Neural progenitor cell (in vitro differentiated cells): ENCODE data around the gene MSANTD1. TPM values are rescaled to one million over a fixed set of nuclear protein-coding genes. Genes with fewer than 3 reads are reported as not detected.

Source experiments
- DNase-seq: peaks from one replicate; pipeline ENCODE4 v3.0.0-alpha.2; 2016; ENCODE audit warnings: low spot score
- H2AFZ ChIP-seq: fragments of 200-600 bp; sonication (generic); replicated peaks from 2 replicates; pipeline ENCODE4 v1.6.1; 2016; ENCODE audit warnings: antibody characterized with exemption
- H3F3A ChIP-seq: fragments of 200-600 bp; sonication (generic); 2 replicates; pipeline ENCODE4 v1.6.1; 2016; ENCODE audit warnings: antibody characterized with exemption, low read depth
- H3K27ac ChIP-seq: fragments of 200-600 bp; sonication (generic); 2 replicates; pipeline ENCODE4 v1.5.1; 2016; ENCODE audit warnings: mild to moderate bottlenecking
- H3K27me3 ChIP-seq: fragments of 200-600 bp; sonication (generic); 2 replicates; pipeline ENCODE4 v1.6.1; 2016; ENCODE audit warnings: mild to moderate bottlenecking, moderate library complexity
- H3K36me3 ChIP-seq: fragments of 200-600 bp; sonication (generic); 2 replicates; pipeline ENCODE4 v1.5.1; 2016
- H3K4me1 ChIP-seq: fragments of 200-600 bp; sonication (generic); 2 replicates; pipeline ENCODE4 v1.6.1; 2016; ENCODE audit warnings: mixed run types
- H3K4me2 ChIP-seq: fragments of 200-600 bp; sonication (generic); 2 replicates; pipeline ENCODE4 v1.6.1; 2016
- H3K4me3 ChIP-seq: fragments of 200-600 bp; sonication (generic); 2 replicates; pipeline ENCODE4 v1.5.1; 2016
- H3K79me2 ChIP-seq: fragments of 200-600 bp; sonication (generic); 2 replicates; pipeline ENCODE4 v1.6.1; 2016; ENCODE audit warnings: low read depth
- H3K9ac ChIP-seq: fragments of 200-600 bp; sonication (generic); 2 replicates; pipeline ENCODE4 v1.6.1; 2016
- H3K9me3 ChIP-seq: fragments of 200-600 bp; sonication (generic); 2 replicates; pipeline ENCODE4 v1.5.1; 2016; ENCODE audit warnings: low read depth
- H4K20me1 ChIP-seq: fragments of 200-600 bp; sonication (generic); 2 replicates; pipeline ENCODE4 v1.6.1; 2016; ENCODE audit warnings: low read depth
- H3K27ac Mint-ChIP-seq: 3 replicates; pipeline ENCODE4 v1.8.0; 2021; ENCODE audit warnings: mixed read lengths
- H3K27me3 Mint-ChIP-seq: 2 replicates; pipeline ENCODE4 v1.8.0; 2022; ENCODE audit warnings: low read depth, mild to moderate bottlenecking, inconsistent platforms, moderate library complexity, mixed read lengths; ENCODE audit not compliant: insufficient read depth
- H3K36me3 Mint-ChIP-seq: 3 replicates; pipeline ENCODE4 v1.8.0; 2021; ENCODE audit warnings: mixed read lengths
- H3K4me1 Mint-ChIP-seq: 3 replicates; pipeline ENCODE4 v1.8.0; 2021; ENCODE audit warnings: mixed read lengths
- H3K4me3 Mint-ChIP-seq: 3 replicates; pipeline ENCODE4 v1.8.0; 2021; ENCODE audit warnings: mild to moderate bottlenecking, moderate library complexity, mixed read lengths
- H3K9me3 Mint-ChIP-seq: 3 replicates; pipeline ENCODE4 v1.8.0; 2020; ENCODE audit warnings: mixed read lengths
- CTCF ChIP-seq: fragments of 200-600 bp; sonication (generic); IDR thresholded peaks from 2 replicates; pipeline ENCODE4 v1.5.1; 2017; ENCODE audit warnings: antibody characterized with exemption, mild to moderate bottlenecking
- EZH2 ChIP-seq: fragments of 200-600 bp; sonication (generic); IDR thresholded peaks from 2 replicates; pipeline ENCODE4 v1.6.1; 2017; ENCODE audit warnings: antibody characterized with exemption, mild to moderate bottlenecking, moderate library complexity
- EZH2phosphoT487 ChIP-seq: fragments of 200-600 bp; sonication (generic); IDR thresholded peaks from 2 replicates; pipeline ENCODE4 v1.6.1; 2017; ENCODE audit warnings: antibody characterized with exemption
- total RNA-seq: library from RNA; depleted of rRNA; stranded (reverse); fragments of >200 nt; gene quantifications from 2 replicates; pipeline ENCODE4 v1.2.3, GENCODE V29; 2015; ENCODE audit warnings: low replicate concordance

Gene MSANTD1
- total RNA-seq, 1 donor from 2014 or later, result 0.17 TPM

- Histone ChIP-seq H3K9me3 (no peaks in the 10 kb centered on the region), H3K27ac (no peak overlapping the region), H3K4me1 (no peaks in the 10 kb centered on the region), H3K4me2 (no peak overlapping the region), H3K79me2 (no peaks in the 10 kb centered on the region), H4K20me1 (no peaks in the 10 kb centered on the region), H2AFZ (no peak overlapping the region), H3K36me3 (no peaks in the 10 kb centered on the region), H3F3A (no peaks in the 10 kb centered on the region), H3K4me3 (no peak overlapping the region), H3K9ac (no peak overlapping the region), H3K27me3 (no peaks in the 10 kb centered on the region)
- TF ChIP-seq CTCF, result no peak
- TF ChIP-seq EZH2, result no peak
- TF ChIP-seq EZH2phosphoT487, result no peak
- Mint-ChIP-seq H3K4me1 (peaks cover 6% of the 10 kb centered on the region), H3K4me3 (no peak overlapping the region), H3K9me3 (no peaks in the 10 kb centered on the region), H3K27ac (no peak overlapping the region), H3K27me3 (no peaks in the 10 kb centered on the region), H3K36me3 (no peaks in the 10 kb centered on the region)
- no peak for DNase-seq
These were observed 2.9 kb downstream of the MSANTD1 start for GRCh38 chr4:3251691-3252479.

GRCh38 chr4:3252480-3252828 is 3.5 kb downstream of the MSANTD1 start:
- H3K9me3 ChIP-seq, result no peaks in the 10 kb centered on the region
- Mint-ChIP-seq H3K27me3 (no peaks in the 10 kb centered on the region), H3K4me3 (no peak overlapping the region), H3K9me3 (no peaks in the 10 kb centered on the region), H3K36me3 (no peaks in the 10 kb centered on the region), H3K27ac (no peak overlapping the region), H3K4me1 (peaks cover 6% of the 10 kb centered on the region)
- H3K36me3 ChIP-seq, result no peaks in the 10 kb centered on the region
- H3K4me1 ChIP-seq, result no peaks in the 10 kb centered on the region
- no peaks in the 10 kb centered on the region for H3K79me2 ChIP-seq
- no peak overlapping the region for H2AFZ ChIP-seq
- H3K27me3 ChIP-seq, result no peaks in the 10 kb centered on the region
- H4K20me1 ChIP-seq, result no peaks in the 10 kb centered on the region
- H3K4me2 ChIP-seq, result no peak overlapping the region
- H3F3A ChIP-seq, result no peaks in the 10 kb centered on the region
- TF ChIP-seq EZH2phosphoT487 (no peak), EZH2 (no peak), CTCF (no peak)
- H3K4me3 ChIP-seq, result no peak overlapping the region
- no peak for DNase-seq
- no peak overlapping the region for H3K9ac ChIP-seq
- H3K27ac ChIP-seq, result no peak overlapping the region

GRCh38 chr4:3252831-3253641 is 4.1 kb downstream of the MSANTD1 start:
- Histone ChIP-seq H2AFZ (no peak overlapping the region), H3F3A (no peaks in the 10 kb centered on the region), H3K9ac (no peak overlapping the region), H4K20me1 (no peaks in the 10 kb centered on the region), H3K79me2 (no peaks in the 10 kb centered on the region), H3K27ac (no peak overlapping the region), H3K36me3 (no peaks in the 10 kb centered on the region), H3K4me3 (no peak overlapping the region), H3K4me2 (no peak overlapping the region), H3K9me3 (no peaks in the 10 kb centered on the region), H3K27me3 (no peaks in the 10 kb centered on the region), H3K4me1 (no peaks in the 10 kb centered on the region)
- Mint-ChIP-seq H3K9me3 (no peaks in the 10 kb centered on the region), H3K36me3 (no peaks in the 10 kb centered on the region), H3K4me1 (peaks cover 6% of the 10 kb centered on the region), H3K27me3 (no peaks in the 10 kb centered on the region), H3K27ac (no peak overlapping the region), H3K4me3 (no peak overlapping the region)
- no peak for TF ChIP-seq EZH2
- TF ChIP-seq CTCF, result no peak
- no peak for TF ChIP-seq EZH2phosphoT487
- DNase-seq, result no peak
